B cell (primary cell): ENCODE measurements around the gene KDELR1. TPM values are rescaled to one million over a fixed set of nuclear protein-coding genes. Genes with fewer than 3 reads are reported as not detected.

Experiments used
- ATAC-seq: fragments of 200-7000 bp; cut with Tn5 transposase; one replicate; pipeline ENCODE4 v1.10.0; 2021; ENCODE audit warnings: low read depth, mild to moderate bottlenecking, moderate number of reproducible peaks, moderate library complexity
- CTCF ChIA-PET: fragments of 350-600 bp; sonication (Branson Sonifier 250); formaldehyde crosslinking; loops from one replicate; lab custom pipeline; 2021; ENCODE audit warnings: antibody characterized with exemption, inconsistent platforms; lab: Charles Lee
- POLR2A ChIA-PET: fragments of 350-600 bp; sonication (Branson Sonifier 250); formaldehyde crosslinking; loops from one replicate; lab custom pipeline; 2021; ENCODE audit warnings: antibody characterized with exemption; lab: Charles Lee
- DNase-seq: peaks from one replicate; pipeline ENCODE4 v3.0.0; 2013
- H2AFZ ChIP-seq: 2 replicates; pipeline ENCODE4 v1.6.1; 2012; ENCODE audit warnings: mild to moderate bottlenecking, low read depth, low read length; ENCODE audit not compliant: insufficient read depth, poor library complexity, severe bottlenecking
- H3K27ac ChIP-seq, 2 donors: 1 replicate in 1 of 2; 2 replicates in 1 of 2; pipeline ENCODE4 v1.5.1; 2012 to 2013; ENCODE audit warnings: low read length in 2 of 2, mild to moderate bottlenecking in 2 of 2, moderate library complexity in 1 of 2
- H3K27me3 ChIP-seq, 4 experiments: fragments of 200-600 bp in 1 of 4; sonication (generic) in 1 of 4; replicated peaks in 1 of 4; 1 replicate in 2 of 4; 2 replicates in 2 of 4; pipeline versions ENCODE4 v1.6.1 to v1.7.0; 2013 to 2016; ENCODE audit warnings: low read length in 3 of 4, mild to moderate bottlenecking in 2 of 4, mixed read lengths in 1 of 4, moderate library complexity in 1 of 4; ENCODE audit not compliant: insufficient read depth in 4 of 4, control insufficient read depth in 3 of 4; ENCODE audit errors: control extremely low read depth in 1 of 4
- H3K36me3 ChIP-seq, 2 experiments: replicated peaks in 1 of 2; 1 replicate in 1 of 2; 2 replicates in 1 of 2; pipeline versions ENCODE4 v1.6.1 to v1.7.1; 2013; ENCODE audit warnings: low read length in 1 of 2; ENCODE audit not compliant: insufficient read depth in 2 of 2, control insufficient read depth in 1 of 2; ENCODE audit errors: control extremely low read depth in 1 of 2, extremely low read depth in 1 of 2
- H3K4me1 ChIP-seq, 2 donors: fragments of 200-600 bp in 1 of 2; sonication (generic) in 1 of 2; 1 replicate in 1 of 2; 2 replicates in 1 of 2; pipeline versions ENCODE4 v1.5.1 to v1.6.1; 2013 to 2017; ENCODE audit warnings: low read length in 2 of 2; ENCODE audit not compliant: control insufficient read depth in 2 of 2, insufficient read depth in 2 of 2
- H3K4me2 ChIP-seq: replicated peaks from 2 replicates; pipeline ENCODE3; 2012; ENCODE audit warnings: mild to moderate bottlenecking, low read depth, low read length; ENCODE audit not compliant: poor library complexity, severe bottlenecking
- H3K4me3 ChIP-seq, 5 experiments: fragments of 200-600 bp in 1 of 5; sonication (generic) in 1 of 5; 1 replicate in 3 of 5; 2 replicates in 2 of 5; pipeline versions ENCODE4 v1.5.1 to v1.7.0; 2011 to 2016; ENCODE audit warnings: low read length in 4 of 5, mild to moderate bottlenecking in 4 of 5, low read depth in 2 of 5, control low read depth in 1 of 5, moderate library complexity in 1 of 5; ENCODE audit not compliant: insufficient read depth in 1 of 5; ENCODE audit errors: control extremely low read depth in 1 of 5, extremely low read depth in 1 of 5
- H3K79me2 ChIP-seq: fragments of 200-600 bp; sonication (generic); one replicate; pipeline ENCODE4 v1.6.0; 2016; ENCODE audit warnings: low read length; ENCODE audit not compliant: control insufficient read depth, insufficient read depth
- H3K9ac ChIP-seq: fragments of 200-600 bp; sonication (generic); 2 replicates; pipeline ENCODE4 v1.6.1; 2017; ENCODE audit warnings: mild to moderate bottlenecking, low read length, moderate library complexity
- H3K9me3 ChIP-seq, 3 donors: one replicate each; pipeline versions ENCODE4 v1.6.1 to v1.7.1; 2013; ENCODE audit warnings: low read length in 2 of 3; ENCODE audit not compliant: control insufficient read depth in 2 of 3, insufficient read depth in 1 of 3; ENCODE audit errors: control extremely low read depth in 1 of 3
- H4K20me1 ChIP-seq: 2 replicates; pipeline ENCODE4 v1.6.0; 2012; ENCODE audit warnings: mild to moderate bottlenecking, low read length; ENCODE audit not compliant: insufficient read depth, control insufficient read depth, poor library complexity, severe bottlenecking
- H3K27ac Mint-ChIP-seq: one replicate; pipeline ENCODE4 v1.8.0; 2021; ENCODE audit warnings: mixed read lengths
- H3K27me3 Mint-ChIP-seq: one replicate; pipeline ENCODE4 v1.8.0; 2021; ENCODE audit warnings: mixed read lengths
- H3K4me1 Mint-ChIP-seq: one replicate; pipeline ENCODE4 v1.8.0; 2021; ENCODE audit warnings: mixed read lengths
- H3K4me3 Mint-ChIP-seq: one replicate; pipeline ENCODE4 v1.8.0; 2021; ENCODE audit warnings: mixed read lengths
- H3K9me3 Mint-ChIP-seq: one replicate; pipeline ENCODE4 v1.8.0; 2022; ENCODE audit warnings: mixed read lengths; ENCODE audit not compliant: insufficient read depth
- CTCF ChIP-seq: fragments of 200-600 bp; IDR thresholded peaks from one replicate; pipeline ENCODE4 v1.8.0; 2022; ENCODE audit warnings: antibody characterized with exemption, mild to moderate bottlenecking
- EZH2 ChIP-seq: IDR thresholded peaks from 2 replicates; pipeline ENCODE4 v1.6.1; 2012; ENCODE audit warnings: borderline replicate concordance, low read depth, mild to moderate bottlenecking, moderate library complexity, low read length; ENCODE audit not compliant: insufficient read depth, poor library complexity, severe bottlenecking
- WGBS: methylation state at CpG from one replicate; pipeline ENCODE4 v1.1.5; 2013; ENCODE audit warnings: missing lambda C conversion rate; ENCODE audit not compliant: insufficient coverage; 5-methylcytosine and 5-hydroxymethylcytosine counted together
- intact Hi-C: fragments of 100-400 bp; cut with micrococcal nuclease; formaldehyde crosslinking; loops from one replicate; pipeline ENCODE4 v1.10.0; 2022
- polyA plus RNA-seq: library from polyadenylated mRNA; depleted of rRNA; stranded (reverse); fragments of >200 nt; gene quantifications from 2 replicates; pipeline ENCODE4 v1.2.3, GENCODE V29; 2012
- total RNA-seq, 2 donors: library from RNA; stranded (reverse); fragments of 120-200 nt in 1 of 2; gene quantifications; 1 replicate in 1 of 2; 2 replicates in 1 of 2; pipeline versions ENCODE4 v1.2.3 to v1.2.4, GENCODE V29; 2013 to 2022

The KDELR1 gene
- total and polyA plus RNA-seq, 2 donors (not counting 1 experiment from before 2014, with no cell fraction given) = 33.3 to 62.7 TPM

GRCh38 chr19:48359123-48359522 is 32.2 kb downstream of the KDELR1 start:
- intact Hi-C loops = no loop called here
- Mint-ChIP-seq H3K27ac (no peak overlapping the region), H3K9me3 (no peaks in the 10 kb centered on the region), H3K4me1 (peaks cover 7% of the 10 kb centered on the region), H3K4me3 (no peak overlapping the region), H3K27me3 (no peaks in the 10 kb centered on the region)
- Histone ChIP-seq H3K79me2 (no peaks in the 10 kb centered on the region), H3K36me3 (peaks cover 0 to 3% of the 10 kb centered on the region in 2 experiments), H3K4me1 (peaks cover 0 to 12% of the 10 kb centered on the region in 2 donors), H3K9ac (no peak overlapping the region), H3K4me2 (no peak overlapping the region), H3K27me3 (no peaks in the 10 kb centered on the region), H3K4me3 (no peak overlapping the region), H4K20me1 (no peaks in the 10 kb centered on the region), H3K9me3 (no peaks in the 10 kb centered on the region), H3K27ac (no peak overlapping the region), H2AFZ (no peak overlapping the region)
- no peak for ATAC-seq
- no peak for TF ChIP-seq CTCF
- TF ChIP-seq EZH2 = no peak
- DNase-seq = no peak
- ChIA-PET POLR2A (interaction anchor here (0.5 to 0.7 kb wide), 2 partner anchors 25 to 1529 kb away, joined by 3 to 4 read pairs; no protein-coding TSS in a partner anchor), CTCF (no interaction called here)
- WGBS = 100% methylated on average over 5 of the region's 5 CpGs

- Histone ChIP-seq H2AFZ (no peak overlapping the region), H4K20me1 (no peaks in the 10 kb centered on the region), H3K9me3 (no peaks in the 10 kb centered on the region), H3K4me2 (no peak overlapping the region), H3K4me3 (no peak overlapping the region), H3K4me1 (peaks cover 0 to 5% of the 10 kb centered on the region in 2 donors), H3K27ac (no peak overlapping the region), H3K27me3 (no peaks in the 10 kb centered on the region), H3K9ac (no peak overlapping the region), H3K36me3 (no peaks in the 10 kb centered on the region), H3K79me2 (peaks cover 4% of the 10 kb centered on the region)
- intact Hi-C loops = no loop called here
- no peak overlapping the region for H3K4me3 Mint-ChIP-seq
- DNase-seq (no peak), ATAC-seq (no peak)
- H3K4me1 Mint-ChIP-seq = peaks cover 3% of the 10 kb centered on the region
- ChIA-PET POLR2A (no interaction called here), CTCF (interaction anchor here (0.8 kb wide), 1 partner anchor 229 kb away, joined by 3 read pairs; no protein-coding TSS in a partner anchor)
- no peak overlapping the region for H3K27ac Mint-ChIP-seq
- WGBS = 98% methylated on average over 12 of the region's 12 CpGs
- TF ChIP-seq EZH2 = no peak
- TF ChIP-seq CTCF = no peak
- no peaks in the 10 kb centered on the region for H3K9me3 Mint-ChIP-seq
- H3K27me3 Mint-ChIP-seq = no peaks in the 10 kb centered on the region
These were observed 35.9 kb downstream of the KDELR1 start for GRCh38 chr19:48355365-48355954.
